ENCODE data around the gene RARB.

DNA sequence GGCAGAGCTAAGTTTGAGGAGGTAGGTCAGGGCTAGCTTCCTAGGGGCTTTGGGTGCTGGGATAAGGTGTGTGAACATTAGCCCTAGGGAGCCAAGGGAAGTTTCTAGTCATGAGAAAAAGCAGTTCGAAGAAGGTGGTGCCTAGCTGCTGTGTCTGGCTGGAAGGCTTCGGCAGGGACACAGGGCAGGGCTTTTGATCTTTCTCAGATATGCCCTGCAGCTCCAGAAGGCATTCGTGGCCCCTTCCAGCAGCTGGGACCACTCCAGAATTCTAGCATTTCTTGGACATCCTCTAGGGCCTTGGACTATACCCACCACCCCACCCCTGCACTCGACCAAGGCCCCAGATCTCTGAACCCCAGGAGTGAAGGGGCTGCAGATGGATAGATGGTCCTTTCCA lies 148.1 kb downstream of the RARB start:
- TF ChIP-seq SUZ12 (IDR thresholded peaks at IDR 0.05; ENCODE audit: extremely low read depth, insufficient read depth, insufficient read length) = no peak
- TF ChIP-seq ZNF274 (IDR thresholded peaks at IDR 0.05; ENCODE audit: low read depth, low read length) = no peak
- no peak for TF ChIP-seq YY1 (IDR thresholded peaks at IDR 0.05; ENCODE audit: insufficient read depth, insufficient read length)

Measured in NT2/D1 (cell line).